ENCODE data around the gene ZBTB12. TPM values are rescaled to one million over a fixed set of nuclear protein-coding genes. Genes with fewer than 3 reads are reported as not detected.
"Not testable (repeated sequence)": the region's sequence is repeated elsewhere in the genome, so short reads cannot be mapped to it uniquely, and the experiment has no call there.

Gene ZBTB12, protein sequence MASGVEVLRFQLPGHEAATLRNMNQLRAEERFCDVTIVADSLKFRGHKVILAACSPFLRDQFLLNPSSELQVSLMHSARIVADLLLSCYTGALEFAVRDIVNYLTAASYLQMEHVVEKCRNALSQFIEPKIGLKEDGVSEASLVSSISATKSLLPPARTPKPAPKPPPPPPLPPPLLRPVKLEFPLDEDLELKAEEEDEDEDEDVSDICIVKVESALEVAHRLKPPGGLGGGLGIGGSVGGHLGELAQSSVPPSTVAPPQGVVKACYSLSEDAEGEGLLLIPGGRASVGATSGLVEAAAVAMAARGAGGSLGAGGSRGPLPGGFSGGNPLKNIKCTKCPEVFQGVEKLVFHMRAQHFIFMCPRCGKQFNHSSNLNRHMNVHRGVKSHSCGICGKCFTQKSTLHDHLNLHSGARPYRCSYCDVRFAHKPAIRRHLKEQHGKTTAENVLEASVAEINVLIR
- total RNA-seq, result 8.4 TPM

DNA sequence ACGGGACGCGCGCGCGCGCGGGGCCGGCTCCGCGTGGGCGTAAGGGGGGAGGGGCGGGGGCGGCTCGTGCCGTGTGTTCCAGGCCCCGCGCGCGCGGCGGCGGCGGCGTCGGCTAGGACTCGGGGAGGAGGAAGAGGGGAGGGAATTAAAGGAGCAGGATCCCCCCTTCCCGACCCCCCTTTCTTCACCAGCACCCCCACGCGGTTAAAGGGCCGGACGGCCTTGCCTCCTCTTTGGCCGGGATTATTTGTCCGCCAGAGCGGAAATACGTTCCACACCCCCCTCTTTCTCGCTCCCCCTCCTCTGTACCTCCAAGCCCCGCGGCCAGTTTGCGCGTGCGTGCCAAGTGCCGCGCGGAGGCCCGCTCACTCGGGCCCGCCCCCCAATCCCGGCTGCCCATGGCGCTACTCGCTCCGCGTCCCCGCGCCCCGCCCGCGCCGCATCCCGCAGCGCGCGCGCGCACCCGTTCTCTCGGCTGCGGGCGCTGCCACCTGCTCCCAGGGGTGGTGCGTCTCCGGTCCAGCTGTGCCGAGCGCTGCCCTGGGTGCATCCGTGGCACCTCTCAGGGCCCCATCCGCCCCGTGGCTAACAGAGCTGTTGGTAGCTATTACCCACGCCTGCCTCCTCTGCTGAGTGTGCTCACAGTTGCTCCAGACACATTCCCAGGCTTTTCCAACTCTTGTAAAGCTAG, at the start of gene ZBTB12:
Gene ZBTB12, minus strand, starts transcription at position 134 of the 691 bp plus-strand sequence. CDS start 781 bp downstream, outside the sequence.
- intact Hi-C loops (cut with DNase I), result loop anchor here (5.0 kb wide), 1 partner anchor 50 kb away; no protein-coding TSS in a partner anchor
- ATAC-seq (peak; percentile 86), DNase-seq (ENCODE audit: low spot score) (peak; percentile 95)

DNA sequence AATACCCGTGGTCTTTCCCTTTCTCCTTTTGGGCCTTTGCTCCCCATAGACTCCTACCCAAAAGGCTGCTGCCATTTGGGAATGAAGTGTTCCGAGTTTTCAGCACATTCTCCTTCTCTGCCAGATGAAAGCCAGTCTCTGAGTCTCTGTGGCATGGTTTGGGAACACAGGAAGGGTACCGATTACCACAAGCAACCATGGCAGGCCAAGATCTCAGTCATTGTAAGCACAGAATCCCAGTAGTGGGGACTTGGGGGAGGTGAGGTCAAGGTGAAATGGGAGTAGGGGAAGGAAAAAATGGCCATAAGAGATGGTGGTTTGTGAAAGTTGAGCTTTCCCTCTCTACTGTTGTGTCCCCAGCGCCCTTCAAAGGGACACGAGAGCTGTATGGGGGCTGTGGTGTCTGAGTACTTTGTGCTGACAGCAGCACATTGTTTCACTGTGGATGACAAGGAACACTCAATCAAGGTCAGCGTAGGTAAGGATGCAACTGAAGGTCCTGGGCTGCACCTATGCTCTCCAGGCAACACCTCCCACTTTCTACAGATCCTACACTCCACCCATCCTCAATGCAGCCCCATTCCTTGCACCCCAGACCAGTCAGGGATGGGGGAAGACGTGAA, 48.2 kb upstream of the ZBTB12 start:
- no peak for DNase-seq (ENCODE audit: low spot score)
- ATAC-seq, result no peak

DNA sequence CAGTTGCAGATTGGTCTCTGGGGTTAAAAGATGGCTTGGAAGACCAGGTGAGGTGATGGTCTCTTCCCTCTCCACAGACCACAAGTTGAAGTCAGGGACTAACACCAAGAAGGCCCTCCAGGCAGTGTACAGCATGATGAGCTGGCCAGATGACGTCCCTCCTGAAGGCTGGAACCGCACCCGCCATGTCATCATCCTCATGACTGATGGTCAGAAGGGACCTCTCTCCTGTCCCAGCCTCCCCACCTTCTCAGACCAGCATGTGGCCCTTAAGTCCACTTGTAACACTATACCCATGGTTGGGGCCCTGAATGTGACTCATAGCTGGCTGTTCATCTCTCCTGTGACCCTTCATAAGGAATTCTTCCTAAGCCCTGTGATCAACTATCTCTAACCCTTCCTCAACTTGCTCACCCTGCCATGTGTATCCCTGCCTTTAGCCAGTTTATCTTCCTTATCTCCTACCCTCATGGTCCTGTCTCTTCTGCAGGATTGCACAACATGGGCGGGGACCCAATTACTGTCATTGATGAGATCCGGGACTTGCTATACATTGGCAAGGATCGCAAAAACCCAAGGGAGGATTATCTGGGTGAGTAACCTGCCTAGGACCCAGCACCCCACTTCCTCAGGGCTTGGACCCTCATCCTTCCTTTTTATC, 47.0 kb upstream of the ZBTB12 start:
- DNase-seq (ENCODE audit: low spot score), result no peak
- ATAC-seq, result no peak
- intact Hi-C loops (cut with DNase I), result no loop called here

More for the DNA sequence above, 48.2 kb upstream of the ZBTB12 start:
- intact Hi-C loops (cut with DNase I), result loop anchor here (5.0 kb wide), 1 partner anchor 48 kb away; the partner anchor contains the start of gene ZBTB12

DNA sequence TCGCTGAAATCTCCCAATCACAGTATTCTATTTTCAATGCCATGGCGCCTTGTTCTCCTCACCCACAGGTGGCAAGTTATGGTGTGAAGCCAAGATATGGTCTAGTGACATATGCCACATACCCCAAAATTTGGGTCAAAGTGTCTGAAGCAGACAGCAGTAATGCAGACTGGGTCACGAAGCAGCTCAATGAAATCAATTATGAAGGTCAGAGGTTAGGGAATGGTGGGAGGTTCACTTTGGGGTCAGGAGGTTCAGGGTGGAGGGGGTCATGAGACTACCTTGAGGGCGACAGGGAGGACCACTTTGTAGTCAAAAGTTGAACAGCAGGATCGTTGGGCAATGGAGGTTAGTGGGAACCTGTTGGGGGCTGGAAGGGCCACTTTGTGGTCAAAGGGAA, 46.4 kb upstream of the ZBTB12 start:
- intact Hi-C loops (cut with DNase I), result no loop called here
- no peak for DNase-seq (ENCODE audit: low spot score)
- no peak for ATAC-seq

DNA sequence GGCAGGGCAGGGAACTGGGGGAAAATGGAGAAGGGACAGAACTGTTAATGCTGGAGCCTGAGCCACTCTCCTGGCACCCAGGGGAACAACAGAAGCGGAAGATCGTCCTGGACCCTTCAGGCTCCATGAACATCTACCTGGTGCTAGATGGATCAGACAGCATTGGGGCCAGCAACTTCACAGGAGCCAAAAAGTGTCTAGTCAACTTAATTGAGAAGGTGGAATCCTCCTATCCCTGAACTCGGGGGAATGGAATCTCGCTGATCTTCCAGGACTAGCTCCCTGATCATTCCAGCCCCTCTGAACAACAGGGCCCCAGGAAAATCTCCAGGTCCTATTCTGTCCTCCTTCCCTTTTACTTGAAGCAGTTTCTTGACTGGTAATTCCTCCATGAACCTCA, 46.0 kb upstream of the ZBTB12 start:
- intact Hi-C loops (cut with DNase I), result no loop called here
- DNase-seq (ENCODE audit: low spot score), result no peak
- no peak for ATAC-seq

DNA sequence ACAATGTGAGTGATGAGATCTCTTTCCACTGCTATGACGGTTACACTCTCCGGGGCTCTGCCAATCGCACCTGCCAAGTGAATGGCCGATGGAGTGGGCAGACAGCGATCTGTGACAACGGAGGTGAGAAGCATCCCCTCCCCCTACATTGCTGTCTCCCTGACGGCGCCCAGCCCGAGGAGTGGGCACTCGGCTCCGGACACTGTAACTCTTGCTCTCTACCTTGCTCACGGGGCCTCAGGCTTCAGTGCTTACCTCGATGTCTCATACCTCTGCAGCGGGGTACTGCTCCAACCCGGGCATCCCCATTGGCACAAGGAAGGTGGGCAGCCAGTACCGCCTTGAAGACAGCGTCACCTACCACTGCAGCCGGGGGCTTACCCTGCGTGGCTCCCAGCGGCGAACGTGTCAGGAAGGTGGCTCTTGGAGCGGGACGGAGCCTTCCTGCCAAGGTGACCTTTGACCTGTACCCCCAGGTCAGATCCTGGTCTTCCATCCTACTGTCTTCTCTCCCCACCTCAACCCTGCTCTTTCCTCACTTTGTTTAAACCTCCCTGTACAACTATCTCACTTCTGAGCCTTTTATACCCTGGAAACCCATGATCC, 45.3 kb upstream of the ZBTB12 start:
- no peak for DNase-seq (ENCODE audit: low spot score)
- ATAC-seq, result no peak

DNA sequence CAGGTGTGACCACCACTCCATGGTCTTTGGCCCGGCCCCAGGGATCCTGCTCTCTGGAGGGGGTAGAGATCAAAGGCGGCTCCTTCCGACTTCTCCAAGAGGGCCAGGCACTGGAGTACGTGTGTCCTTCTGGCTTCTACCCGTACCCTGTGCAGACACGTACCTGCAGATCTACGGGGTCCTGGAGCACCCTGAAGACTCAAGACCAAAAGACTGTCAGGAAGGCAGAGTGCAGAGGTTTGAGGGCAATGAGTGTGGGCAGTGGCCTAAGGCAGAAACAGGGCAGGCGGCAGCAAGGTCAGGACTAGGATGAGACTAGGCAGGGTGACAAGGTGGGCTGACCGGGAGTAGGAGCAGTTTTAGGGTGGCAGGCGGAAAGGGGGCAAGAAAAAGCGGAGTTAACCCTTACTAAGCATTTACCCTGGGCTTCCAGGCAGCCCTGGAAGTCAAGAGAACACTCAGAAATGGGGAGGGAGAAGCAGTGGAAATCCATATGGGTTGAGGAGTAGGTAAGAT, 44.5 kb upstream of the ZBTB12 start:
- DNase-seq (ENCODE audit: low spot score) (no peak), ATAC-seq (no peak)
- intact Hi-C loops (cut with DNase I), result no loop called here

More for the DNA sequence above, 45.3 kb upstream of the ZBTB12 start:
- intact Hi-C loops (cut with DNase I), result no loop called here

DNA sequence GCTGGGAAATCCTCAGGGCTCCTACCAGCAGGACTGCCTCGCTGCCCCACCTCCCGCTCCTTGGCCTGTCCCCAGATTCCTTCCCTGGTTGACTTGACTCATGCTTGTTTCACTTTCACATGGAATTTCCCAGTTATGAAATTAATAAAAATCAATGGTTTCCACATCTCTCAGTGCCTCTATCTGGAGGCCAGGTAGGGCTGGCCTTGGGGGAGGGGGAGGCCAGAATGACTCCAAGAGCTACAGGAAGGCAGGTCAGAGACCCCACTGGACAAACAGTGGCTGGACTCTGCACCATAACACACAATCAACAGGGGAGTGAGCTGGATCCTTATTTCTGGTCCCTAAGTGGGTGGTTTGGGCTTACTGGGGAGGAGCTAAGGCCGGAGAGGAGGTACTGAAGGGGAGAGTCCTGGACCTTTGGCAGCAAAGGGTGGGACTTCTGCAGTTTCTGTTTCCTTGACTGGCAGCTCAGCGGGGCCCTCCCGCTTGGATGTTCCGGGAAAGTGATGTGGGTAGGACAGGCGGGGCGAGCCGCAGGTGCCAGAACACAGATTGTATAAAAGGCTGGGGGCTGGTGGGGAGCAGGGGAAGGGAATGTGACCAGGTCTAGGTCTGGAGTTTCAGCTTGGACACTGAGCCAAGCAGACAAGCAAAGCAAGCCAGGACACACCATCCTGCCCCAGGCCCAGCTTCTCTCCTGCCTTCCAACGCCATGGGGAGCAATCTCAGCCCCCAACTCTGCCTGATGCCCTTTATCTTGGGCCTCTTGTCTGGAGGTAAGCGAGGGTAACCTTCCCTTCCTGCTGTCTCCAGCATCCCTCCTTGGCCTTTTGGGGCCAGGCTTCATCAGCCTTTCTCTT, 43.9 kb upstream of the ZBTB12 start, which contains the start of gene CFB:
Gene CFB, plus strand, starts transcription at position 589 of the 863 bp plus-strand sequence. Its CDS starts 127 bp downstream, at position 716.
- DNase-seq (ENCODE audit: low spot score) (peak; percentile 87), ATAC-seq (peak; percentile 91)
- intact Hi-C loops (cut with DNase I), result no loop called here

DNA sequence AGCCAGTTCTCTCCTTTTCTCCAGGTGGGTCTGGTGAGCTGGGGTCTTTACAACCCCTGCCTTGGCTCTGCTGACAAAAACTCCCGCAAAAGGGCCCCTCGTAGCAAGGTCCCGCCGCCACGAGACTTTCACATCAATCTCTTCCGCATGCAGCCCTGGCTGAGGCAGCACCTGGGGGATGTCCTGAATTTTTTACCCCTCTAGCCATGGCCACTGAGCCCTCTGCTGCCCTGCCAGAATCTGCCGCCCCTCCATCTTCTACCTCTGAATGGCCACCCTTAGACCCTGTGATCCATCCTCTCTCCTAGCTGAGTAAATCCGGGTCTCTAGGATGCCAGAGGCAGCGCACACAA, 43.2 kb upstream of the ZBTB12 start:
- no peak for ATAC-seq
- intact Hi-C loops (cut with DNase I), result no loop called here

DNA sequence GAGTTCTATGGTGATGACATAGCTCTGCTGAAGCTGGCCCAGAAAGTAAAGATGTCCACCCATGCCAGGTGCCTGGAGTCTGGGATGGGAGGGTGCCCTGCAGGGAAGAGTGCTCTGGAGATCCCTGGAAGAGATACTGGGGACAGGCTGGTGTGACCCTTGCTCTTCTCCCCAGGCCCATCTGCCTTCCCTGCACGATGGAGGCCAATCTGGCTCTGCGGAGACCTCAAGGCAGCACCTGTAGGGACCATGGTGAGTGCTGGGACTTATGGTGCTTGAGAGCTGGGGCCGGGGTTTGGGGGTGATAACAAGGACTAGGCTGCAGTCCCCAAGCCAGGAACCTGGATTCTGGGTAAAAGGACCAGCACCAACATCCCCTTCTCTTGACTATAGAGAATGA, 41.9 kb upstream of the ZBTB12 start:
- intact Hi-C loops (cut with DNase I), result no loop called here
- ATAC-seq, result no peak
- DNase-seq (ENCODE audit: low spot score), result no peak

More for the DNA sequence above, 43.2 kb upstream of the ZBTB12 start:
- DNase-seq (ENCODE audit: low spot score), result no peak

DNA sequence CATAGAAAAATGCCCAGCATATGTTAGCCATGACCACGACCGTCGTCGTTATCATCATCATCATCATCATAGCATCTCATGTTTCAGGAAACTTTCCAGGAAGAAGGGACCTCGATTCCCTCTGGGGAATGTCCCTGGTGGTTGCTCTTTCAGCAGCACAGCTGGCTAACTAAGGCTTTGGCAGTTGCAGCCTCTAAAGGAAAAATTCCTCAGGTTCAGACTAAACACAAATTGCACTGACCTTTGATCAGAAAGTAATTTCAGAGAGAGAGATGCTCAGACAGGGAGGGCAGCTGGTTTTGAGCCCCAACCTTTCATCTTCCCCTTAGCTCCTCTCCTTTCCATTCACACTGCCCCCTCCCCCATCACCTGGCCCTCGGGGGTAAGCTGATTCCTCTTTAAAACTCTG, 38.4 kb upstream of the ZBTB12 start:
- ATAC-seq, result no peak
- intact Hi-C loops (cut with DNase I), result no loop called here
- no peak for DNase-seq (ENCODE audit: low spot score)

DNA sequence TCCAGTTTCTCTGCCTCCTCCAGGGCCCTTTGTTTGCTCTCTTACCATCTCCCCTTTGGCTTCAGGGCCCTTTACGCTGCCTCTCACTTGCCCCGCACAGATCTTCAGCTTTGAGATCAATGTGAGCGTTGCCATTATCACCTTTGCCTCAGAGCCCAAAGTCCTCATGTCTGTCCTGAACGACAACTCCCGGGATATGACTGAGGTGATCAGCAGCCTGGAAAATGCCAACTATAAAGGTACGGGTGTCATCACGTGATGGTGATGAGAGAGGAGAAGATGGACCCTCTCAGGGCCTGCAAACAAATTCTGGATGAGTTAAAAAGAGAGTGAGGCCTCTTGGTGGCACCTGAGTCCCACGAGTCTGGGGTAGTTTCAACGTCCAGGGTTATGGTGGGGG, 33.9 kb upstream of the ZBTB12 start:
- intact Hi-C loops (cut with DNase I), result no loop called here
- no peak for ATAC-seq

DNA sequence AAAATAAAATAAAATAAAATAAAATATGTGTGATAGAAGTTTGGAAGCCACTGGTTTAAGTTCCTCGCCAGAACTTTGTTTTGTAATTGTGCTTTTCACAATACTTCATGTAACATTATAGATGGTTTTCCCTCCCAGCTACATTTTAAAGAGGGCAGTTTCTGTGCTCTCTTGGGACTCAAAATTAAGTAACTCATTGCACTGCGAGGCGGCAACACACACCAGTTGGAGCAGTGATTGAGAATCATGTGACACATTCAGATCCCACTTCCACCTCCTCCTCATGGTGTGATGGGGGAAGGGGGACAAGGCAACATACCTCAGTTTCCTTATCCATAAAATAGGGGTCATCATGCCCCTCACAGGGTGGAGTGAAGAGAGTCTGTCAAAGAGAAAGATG, 33.1 kb upstream of the ZBTB12 start:
- ATAC-seq (no peak), DNase-seq (ENCODE audit: low spot score) (no peak)
- intact Hi-C loops (cut with DNase I), result no loop called here

More for the DNA sequence above, 33.9 kb upstream of the ZBTB12 start:
- no peak for DNase-seq (ENCODE audit: low spot score)

DNA sequence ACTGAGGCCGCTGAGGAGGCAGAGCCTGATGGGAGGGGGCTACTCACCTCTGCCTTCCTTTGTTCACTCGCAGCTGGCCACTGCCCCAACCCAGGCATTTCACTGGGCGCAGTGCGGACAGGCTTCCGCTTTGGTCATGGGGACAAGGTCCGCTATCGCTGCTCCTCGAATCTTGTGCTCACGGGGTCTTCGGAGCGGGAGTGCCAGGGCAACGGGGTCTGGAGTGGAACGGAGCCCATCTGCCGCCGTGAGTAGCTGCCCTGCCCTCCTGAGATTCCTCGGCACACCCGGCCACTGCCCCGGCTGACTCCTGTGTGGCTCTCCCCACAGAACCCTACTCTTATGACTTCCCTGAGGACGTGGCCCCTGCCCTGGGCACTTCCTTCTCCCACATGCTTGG, 31.7 kb upstream of the ZBTB12 start:
- intact Hi-C loops (cut with DNase I), result no loop called here
- no peak for DNase-seq (ENCODE audit: low spot score)
- peak; percentile 36 for ATAC-seq

DNA sequence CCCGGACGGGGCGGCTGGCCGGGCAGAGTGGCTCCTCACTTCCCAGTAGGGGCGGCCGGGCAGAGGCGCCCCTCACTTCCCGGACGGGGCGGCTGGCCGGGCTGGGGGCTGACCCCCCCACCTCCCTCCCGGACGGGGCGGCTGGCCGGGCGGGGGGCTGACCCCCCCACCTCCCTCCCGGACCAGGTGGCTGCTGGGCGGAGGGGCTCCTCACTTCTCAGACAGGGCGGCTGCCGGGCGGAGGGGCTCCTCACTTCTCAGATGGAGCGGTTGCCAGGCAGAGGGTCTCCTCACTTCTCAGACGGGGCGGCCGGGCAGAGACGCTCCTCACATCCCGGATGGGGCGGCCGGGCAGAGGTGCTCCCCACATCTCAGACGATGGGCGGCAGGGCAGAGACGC, 30.3 kb upstream of the ZBTB12 start:
- DNase-seq (ENCODE audit: low spot score); intact Hi-C loops (cut with DNase I); ATAC-seq: not testable (repeated sequence)

DNA sequence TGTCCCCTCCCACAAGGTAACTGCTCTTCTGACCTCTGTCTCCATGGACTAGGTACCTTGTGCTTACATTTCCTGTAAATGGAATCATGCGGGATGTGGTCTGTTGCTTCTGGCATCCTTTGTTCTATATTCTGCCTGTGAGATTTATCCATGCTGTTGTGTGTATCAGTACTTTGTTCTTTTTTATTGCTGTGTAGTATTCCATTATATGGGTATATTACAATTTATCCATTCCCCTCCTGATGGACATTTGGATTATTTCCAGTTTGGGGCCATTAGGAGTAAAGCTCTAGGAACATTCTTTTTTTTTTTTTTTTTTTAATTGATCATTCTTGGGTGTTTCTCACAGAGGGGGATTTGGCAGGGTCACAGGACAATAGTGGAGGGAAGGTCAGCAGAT, 29.1 kb upstream of the ZBTB12 start:
- DNase-seq (ENCODE audit: low spot score) (no peak), ATAC-seq (no peak)
- intact Hi-C loops (cut with DNase I), result no loop called here

DNA sequence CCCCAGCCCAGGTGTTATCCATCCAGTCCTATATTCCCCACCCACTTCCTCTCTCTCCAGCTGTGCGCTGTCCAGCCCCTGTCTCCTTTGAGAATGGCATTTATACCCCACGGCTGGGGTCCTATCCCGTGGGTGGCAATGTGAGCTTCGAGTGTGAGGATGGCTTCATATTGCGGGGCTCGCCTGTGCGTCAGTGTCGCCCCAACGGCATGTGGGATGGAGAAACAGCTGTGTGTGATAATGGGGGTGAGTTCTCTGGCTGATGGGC, 26.7 kb upstream of the ZBTB12 start:
- DNase-seq (ENCODE audit: low spot score) (no peak), ATAC-seq (no peak)
- intact Hi-C loops (cut with DNase I), result no loop called here
